ENCODE data around the gene TLL2.

Gene TLL2

GRCh38 chr10:96436035-96436434 lies 77.7 kb downstream of the TLL2 start:
- TF ChIP-seq, protein P1, sequence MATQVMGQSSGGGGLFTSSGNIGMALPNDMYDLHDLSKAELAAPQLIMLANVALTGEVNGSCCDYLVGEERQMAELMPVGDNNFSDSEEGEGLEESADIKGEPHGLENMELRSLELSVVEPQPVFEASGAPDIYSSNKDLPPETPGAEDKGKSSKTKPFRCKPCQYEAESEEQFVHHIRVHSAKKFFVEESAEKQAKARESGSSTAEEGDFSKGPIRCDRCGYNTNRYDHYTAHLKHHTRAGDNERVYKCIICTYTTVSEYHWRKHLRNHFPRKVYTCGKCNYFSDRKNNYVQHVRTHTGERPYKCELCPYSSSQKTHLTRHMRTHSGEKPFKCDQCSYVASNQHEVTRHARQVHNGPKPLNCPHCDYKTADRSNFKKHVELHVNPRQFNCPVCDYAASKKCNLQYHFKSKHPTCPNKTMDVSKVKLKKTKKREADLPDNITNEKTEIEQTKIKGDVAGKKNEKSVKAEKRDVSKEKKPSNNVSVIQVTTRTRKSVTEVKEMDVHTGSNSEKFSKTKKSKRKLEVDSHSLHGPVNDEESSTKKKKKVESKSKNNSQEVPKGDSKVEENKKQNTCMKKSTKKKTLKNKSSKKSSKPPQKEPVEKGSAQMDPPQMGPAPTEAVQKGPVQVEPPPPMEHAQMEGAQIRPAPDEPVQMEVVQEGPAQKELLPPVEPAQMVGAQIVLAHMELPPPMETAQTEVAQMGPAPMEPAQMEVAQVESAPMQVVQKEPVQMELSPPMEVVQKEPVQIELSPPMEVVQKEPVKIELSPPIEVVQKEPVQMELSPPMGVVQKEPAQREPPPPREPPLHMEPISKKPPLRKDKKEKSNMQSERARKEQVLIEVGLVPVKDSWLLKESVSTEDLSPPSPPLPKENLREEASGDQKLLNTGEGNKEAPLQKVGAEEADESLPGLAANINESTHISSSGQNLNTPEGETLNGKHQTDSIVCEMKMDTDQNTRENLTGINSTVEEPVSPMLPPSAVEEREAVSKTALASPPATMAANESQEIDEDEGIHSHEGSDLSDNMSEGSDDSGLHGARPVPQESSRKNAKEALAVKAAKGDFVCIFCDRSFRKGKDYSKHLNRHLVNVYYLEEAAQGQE (IDR thresholded peaks at IDR 0.05; ENCODE audit: insufficient read depth in 1 of 2, low read depth in 2 of 2, low read length in 2 of 2) = no peak
- TF ChIP-seq TAF1 (IDR thresholded peaks at IDR 0.05; ENCODE audit: borderline replicate concordance, insufficient read depth, low read length) (no peak), POLR2AphosphoS5 (IDR thresholded peaks at IDR 0.05; ENCODE audit: low read depth, low read length) (no peak), SIN3A (IDR thresholded peaks at IDR 0.05; ENCODE audit: borderline replicate concordance, insufficient read depth, low read length) (no peak), FOXP2 (optimal IDR thresholded peaks at IDR 0.05; ENCODE audit: borderline replicate concordance, extremely low read depth, extremely low read length, insufficient read depth) (no peak)

GRCh38 chr10:96431211-96431970 lies 82.3 kb downstream of the TLL2 start:
- TF ChIP-seq SIN3A (IDR thresholded peaks at IDR 0.05; ENCODE audit: borderline replicate concordance, insufficient read depth, low read length) (no peak), FOXP2 (optimal IDR thresholded peaks at IDR 0.05; ENCODE audit: borderline replicate concordance, extremely low read depth, extremely low read length, insufficient read depth) (no peak), TAF1 (IDR thresholded peaks at IDR 0.05; ENCODE audit: borderline replicate concordance, insufficient read depth, low read length) (no peak), POLR2AphosphoS5 (IDR thresholded peaks at IDR 0.05; ENCODE audit: low read depth, low read length) (no peak)
- TF ChIP-seq, protein P1 (IDR thresholded peaks at IDR 0.05; ENCODE audit: insufficient read depth in 1 of 2, low read depth in 2 of 2, low read length in 2 of 2) = no peak

DNA sequence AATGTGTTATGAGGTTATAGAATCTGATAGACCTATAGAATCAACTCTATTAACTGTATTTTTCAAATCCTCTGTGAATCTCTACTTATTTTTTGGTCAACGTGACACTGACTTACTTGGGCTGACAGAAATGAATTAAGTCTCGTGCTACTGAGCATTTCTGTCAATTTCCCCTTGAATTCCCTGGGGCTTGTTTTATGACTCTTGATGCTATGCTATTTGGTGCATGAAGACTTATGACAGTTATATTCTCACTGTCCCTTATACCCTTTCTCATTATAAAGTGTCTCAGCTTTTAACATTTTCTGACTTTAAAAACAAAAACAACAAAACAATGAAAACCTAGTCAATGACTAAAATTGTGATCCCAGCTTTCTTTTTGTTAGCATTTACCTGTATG lies 86.4 kb downstream of the TLL2 start:
- TF ChIP-seq FOXP2 (optimal IDR thresholded peaks at IDR 0.05; ENCODE audit: borderline replicate concordance, extremely low read depth, extremely low read length, insufficient read depth) = no peak
- TF ChIP-seq, protein P1 (IDR thresholded peaks at IDR 0.05; ENCODE audit: insufficient read depth in 1 of 2, low read depth in 2 of 2, low read length in 2 of 2) = no peak
- TF ChIP-seq POLR2AphosphoS5 (IDR thresholded peaks at IDR 0.05; ENCODE audit: low read depth, low read length) = no peak
- no peak for TF ChIP-seq TAF1 (IDR thresholded peaks at IDR 0.05; ENCODE audit: borderline replicate concordance, insufficient read depth, low read length)
- TF ChIP-seq SIN3A (IDR thresholded peaks at IDR 0.05; ENCODE audit: borderline replicate concordance, insufficient read depth, low read length) = no peak

DNA sequence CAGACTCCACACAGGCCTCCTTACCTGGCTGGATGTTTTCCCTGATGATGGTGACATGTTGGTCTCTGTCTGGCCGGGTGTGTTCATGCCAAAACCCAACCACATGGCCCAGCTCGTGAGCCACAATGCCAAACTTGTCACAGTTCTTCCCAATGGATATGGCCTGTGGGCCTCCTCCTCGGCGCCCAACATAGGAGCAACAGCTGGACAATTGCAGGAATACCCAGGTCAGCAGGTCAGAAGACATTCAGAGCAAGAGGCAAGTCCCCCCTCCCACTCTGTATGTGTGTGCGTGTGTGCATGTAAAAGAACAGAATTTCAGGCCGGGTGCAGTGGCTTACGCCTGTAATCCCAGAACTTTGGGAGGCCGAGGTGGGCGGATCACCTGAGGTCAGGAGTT lies 91.2 kb downstream of the TLL2 start:
- no peak for TF ChIP-seq SIN3A (IDR thresholded peaks at IDR 0.05; ENCODE audit: borderline replicate concordance, insufficient read depth, low read length)
- TF ChIP-seq, protein P1 (IDR thresholded peaks at IDR 0.05; ENCODE audit: insufficient read depth in 1 of 2, low read depth in 2 of 2, low read length in 2 of 2) = no peak
- TF ChIP-seq FOXP2 (optimal IDR thresholded peaks at IDR 0.05; ENCODE audit: borderline replicate concordance, extremely low read depth, extremely low read length, insufficient read depth) = no peak
